Keratinocyte (primary cell): ENCODE results near the gene NT5DC4. TPM values are rescaled to one million over a fixed set of nuclear protein-coding genes. Genes with fewer than 3 reads are reported as not detected.

Experiments used
- DNase-seq: peaks from one replicate; pipeline ENCODE4 v3.0.0-alpha.2; 2011; ENCODE audit warnings: low read depth, missing footprints, low spot score
- FAIRE-seq: peaks from 2 replicates; lab custom pipeline; 2011; peaks lifted over from hg19 to GRCh38; lab: Jason Lieb, UNC
- H2AFZ ChIP-seq: 2 replicates; pipeline ENCODE4 v1.6.0; 2012; ENCODE audit warnings: low read length, control low read depth, inconsistent platforms; ENCODE audit not compliant: control insufficient read depth
- H3K27ac ChIP-seq: 2 replicates; pipeline ENCODE4 v1.5.1; 2011; ENCODE audit warnings: low read length; ENCODE audit not compliant: control insufficient read depth, insufficient read depth
- H3K27me3 ChIP-seq: 3 replicates; pipeline ENCODE4 v1.6.0; 2011; ENCODE audit warnings: low read length; ENCODE audit not compliant: control insufficient read depth, insufficient read depth; ENCODE audit errors: extremely low read depth
- H3K36me3 ChIP-seq, 2 experiments: 2 replicates in 1 of 2; 3 replicates in 1 of 2; pipeline ENCODE4 v1.5.1; 2011; ENCODE audit warnings: low read length in 2 of 2, mild to moderate bottlenecking in 1 of 2; ENCODE audit not compliant: control insufficient read depth in 2 of 2, insufficient read depth in 2 of 2; ENCODE audit errors: extremely low read depth in 1 of 2
- H3K4me1 ChIP-seq: 3 replicates; pipeline ENCODE4 v1.5.1; 2011; ENCODE audit warnings: low read length; ENCODE audit not compliant: control insufficient read depth, insufficient read depth; ENCODE audit errors: extremely low read depth
- H3K4me2 ChIP-seq: 3 replicates; pipeline ENCODE4 v1.6.0; 2011; ENCODE audit warnings: low read depth, low read length; ENCODE audit not compliant: control insufficient read depth, insufficient read depth; ENCODE audit errors: extremely low read depth
- H3K4me3 ChIP-seq, 3 experiments: fragments of 200-600 bp in 1 of 3; sonication (generic) in 1 of 3; 2 replicates in 2 of 3; 3 replicates in 1 of 3; pipeline ENCODE4 v1.5.1; 2011 to 2016; ENCODE audit warnings: low read length in 3 of 3, mild to moderate bottlenecking in 3 of 3, control low read depth in 2 of 3, inconsistent platforms in 1 of 3, low read depth in 1 of 3, mixed read lengths in 1 of 3, mixed run types in 1 of 3, moderate library complexity in 1 of 3; ENCODE audit not compliant: control insufficient read depth in 2 of 3, insufficient read depth in 2 of 3; ENCODE audit errors: extremely low read depth in 1 of 3
- H3K79me2 ChIP-seq: 2 replicates; pipeline ENCODE4 v1.6.0; 2012; ENCODE audit warnings: low read length; ENCODE audit not compliant: control insufficient read depth, insufficient read depth
- H3K9ac ChIP-seq: 3 replicates; pipeline ENCODE4 v1.6.0; 2011; ENCODE audit warnings: low read length; ENCODE audit not compliant: control insufficient read depth, insufficient read depth; ENCODE audit errors: extremely low read depth
- H3K9me1 ChIP-seq: 3 replicates; pipeline ENCODE4 v1.6.0; 2011; ENCODE audit warnings: low read length; ENCODE audit not compliant: control insufficient read depth, insufficient read depth; ENCODE audit errors: extremely low read depth
- H3K9me3 ChIP-seq: 2 replicates; pipeline ENCODE4 v1.5.1; 2012; ENCODE audit warnings: low read depth, low read length; ENCODE audit not compliant: control insufficient read depth
- H4K20me1 ChIP-seq: 3 replicates; pipeline ENCODE4 v1.6.0; 2011; ENCODE audit warnings: low read length; ENCODE audit not compliant: control insufficient read depth, insufficient read depth; ENCODE audit errors: extremely low read depth
- EZH2 ChIP-seq: IDR thresholded peaks from one replicate; pipeline ENCODE4 v1.6.1; 2012; ENCODE audit warnings: inconsistent platforms, mild to moderate bottlenecking, low read length, moderate library complexity
- dilution Hi-C: fragments of 300-500 bp; cut with MboI; formaldehyde crosslinking; loops from one replicate; pipeline ENCODE4 v1.7.0; 2020; ENCODE audit warnings: low sequenced_read_pairs; ENCODE audit not compliant: extremely low pct_ligation_motif_present
- polyA plus RNA-seq, 5 experiments: library from polyadenylated mRNA; depleted of rRNA in 3 of 5; stranded (reverse) in 3 of 5; stranded (forward) in 1 of 5; unstranded in 1 of 5; fragments of >200 nt; gene quantifications; 1 replicate in 1 of 5; 2 replicates in 3 of 5; 3 replicates in 1 of 5; pipeline versions ENCODE4 v1.2.1 to v1.2.3, GENCODE V29; 2011 to 2012; ENCODE audit warnings: missing spikeins in 2 of 5, low read depth in 1 of 5, low replicate concordance in 1 of 5
- TF ChIP-seq, protein P1 (sequence below), 3 experiments: IDR thresholded peaks in 1 of 3; conservative IDR thresholded peaks in 1 of 3; optimal IDR thresholded peaks in 1 of 3; 2 replicates in 2 of 3; 3 replicates in 1 of 3; pipeline versions ENCODE3 to v1.5.1; 2011; ENCODE audit warnings: low read length in 3 of 3, mild to moderate bottlenecking in 3 of 3, moderate library complexity in 2 of 3, control low read depth in 1 of 3, inconsistent platforms in 1 of 3; ENCODE audit not compliant: insufficient read depth in 2 of 3; ENCODE audit errors: extremely low read depth in 1 of 3

Gene NT5DC4
- polyA plus RNA-seq, 1 donor (not counting 4 experiments of a cell fraction or from before 2014, with no cell fraction given) = 1.00 TPM

DNA sequence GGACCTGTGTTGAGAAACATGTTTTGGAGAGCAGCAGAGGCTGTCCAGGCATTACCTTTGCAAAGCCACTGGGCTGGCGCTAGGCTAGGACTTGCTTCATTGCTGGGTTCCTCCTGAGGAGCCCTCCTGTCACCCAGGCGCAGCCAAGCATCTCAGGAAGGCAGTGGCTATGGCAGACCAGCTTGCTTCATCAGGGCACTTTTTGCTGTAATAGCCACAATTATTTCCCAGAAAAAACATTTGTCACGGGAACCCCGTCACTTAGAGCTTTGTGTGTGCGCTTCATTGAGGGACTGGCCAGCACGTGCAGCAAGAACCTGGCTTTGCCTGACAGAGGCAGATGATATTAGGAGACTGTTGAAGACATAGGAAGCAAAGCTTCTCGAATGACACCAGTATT, 38.7 kb upstream of the NT5DC4 start:
- TF ChIP-seq, protein P1, sequence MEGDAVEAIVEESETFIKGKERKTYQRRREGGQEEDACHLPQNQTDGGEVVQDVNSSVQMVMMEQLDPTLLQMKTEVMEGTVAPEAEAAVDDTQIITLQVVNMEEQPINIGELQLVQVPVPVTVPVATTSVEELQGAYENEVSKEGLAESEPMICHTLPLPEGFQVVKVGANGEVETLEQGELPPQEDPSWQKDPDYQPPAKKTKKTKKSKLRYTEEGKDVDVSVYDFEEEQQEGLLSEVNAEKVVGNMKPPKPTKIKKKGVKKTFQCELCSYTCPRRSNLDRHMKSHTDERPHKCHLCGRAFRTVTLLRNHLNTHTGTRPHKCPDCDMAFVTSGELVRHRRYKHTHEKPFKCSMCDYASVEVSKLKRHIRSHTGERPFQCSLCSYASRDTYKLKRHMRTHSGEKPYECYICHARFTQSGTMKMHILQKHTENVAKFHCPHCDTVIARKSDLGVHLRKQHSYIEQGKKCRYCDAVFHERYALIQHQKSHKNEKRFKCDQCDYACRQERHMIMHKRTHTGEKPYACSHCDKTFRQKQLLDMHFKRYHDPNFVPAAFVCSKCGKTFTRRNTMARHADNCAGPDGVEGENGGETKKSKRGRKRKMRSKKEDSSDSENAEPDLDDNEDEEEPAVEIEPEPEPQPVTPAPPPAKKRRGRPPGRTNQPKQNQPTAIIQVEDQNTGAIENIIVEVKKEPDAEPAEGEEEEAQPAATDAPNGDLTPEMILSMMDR (optimal IDR thresholded peaks at IDR 0.05 in 1 of 3, IDR thresholded peaks at IDR 0.05 in 1 of 3, conservative IDR thresholded peaks at IDR 0.05 in 1 of 3; ENCODE audit: extremely low read depth in 1 of 3, insufficient read depth in 2 of 3, low read length in 3 of 3) = no peak
- no peak for TF ChIP-seq EZH2
- H4K20me1 ChIP-seq = no peaks in the 10 kb centered on the region
- H3K27ac ChIP-seq = no peak overlapping the region
- H3K4me3 ChIP-seq = no peak overlapping the region
- no peak overlapping the region for H2AFZ ChIP-seq
- dilution Hi-C loops = no loop called here
- H3K27me3 ChIP-seq = no peaks in the 10 kb centered on the region
- H3K9me1 ChIP-seq = no peaks in the 10 kb centered on the region
- H3K9ac ChIP-seq = no peak overlapping the region
- H3K4me1 ChIP-seq = peaks cover 20% of the 10 kb centered on the region
- no peak overlapping the region for H3K4me2 ChIP-seq
- DNase-seq = no peak
- no peak for FAIRE-seq
- H3K36me3 ChIP-seq = no peaks in the 10 kb centered on the region
- H3K79me2 ChIP-seq = no peaks in the 10 kb centered on the region
- no peaks in the 10 kb centered on the region for H3K9me3 ChIP-seq

DNA sequence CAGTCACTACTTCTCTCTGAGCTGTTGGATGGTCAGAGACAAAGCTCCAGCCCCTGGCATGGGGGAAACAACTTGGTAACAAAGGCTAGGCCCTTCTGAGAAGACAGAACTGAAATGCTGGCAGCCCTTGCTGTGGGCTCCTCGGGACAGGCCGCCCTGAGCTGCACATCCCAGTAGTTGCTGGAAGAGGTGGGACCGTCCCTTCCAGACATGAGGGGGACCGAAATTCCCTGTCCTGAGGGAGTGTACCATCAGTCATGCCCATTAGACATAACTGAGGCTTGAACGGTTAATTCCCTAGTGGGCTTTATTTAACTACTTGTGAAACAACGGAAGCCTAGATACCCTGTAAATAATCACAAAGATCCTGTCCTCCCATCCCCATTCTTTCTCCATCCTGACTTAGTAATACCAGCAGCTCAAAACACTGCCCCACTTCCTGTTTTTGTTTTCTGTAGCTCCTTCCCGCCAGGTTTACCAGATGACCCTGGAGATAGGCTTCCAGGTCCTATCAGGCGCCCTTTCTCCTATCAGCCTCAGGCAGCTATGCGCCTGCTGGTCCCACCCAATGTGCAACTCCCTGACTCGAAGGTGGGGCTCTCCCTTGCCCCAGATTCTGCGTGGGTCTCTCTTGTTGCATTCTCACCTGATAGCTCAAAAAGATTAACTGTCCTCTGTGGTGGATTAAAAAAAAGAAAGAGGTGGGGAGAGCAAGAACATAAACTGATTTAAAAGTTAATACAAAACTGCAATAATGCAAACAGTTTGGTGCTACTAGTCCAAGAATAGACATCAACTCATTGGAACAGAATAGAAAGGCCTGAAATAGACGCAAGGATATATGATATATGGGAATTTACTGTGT, 37.0 kb upstream of the NT5DC4 start:
- H3K4me3 ChIP-seq = no peak overlapping the region
- FAIRE-seq (no peak), DNase-seq (no peak)
- H3K27me3 ChIP-seq = no peaks in the 10 kb centered on the region
- no peaks in the 10 kb centered on the region for H3K79me2 ChIP-seq
- H3K4me2 ChIP-seq = no peak overlapping the region
- dilution Hi-C loops = no loop called here
- no peak overlapping the region for H3K9ac ChIP-seq
- no peak for TF ChIP-seq EZH2
- TF ChIP-seq, protein P1 (optimal IDR thresholded peaks at IDR 0.05 in 1 of 3, IDR thresholded peaks at IDR 0.05 in 1 of 3, conservative IDR thresholded peaks at IDR 0.05 in 1 of 3; ENCODE audit: extremely low read depth in 1 of 3, insufficient read depth in 2 of 3, low read length in 3 of 3) = no peak
- no peak overlapping the region for H2AFZ ChIP-seq
- H3K4me1 ChIP-seq = peaks cover 26% of the 10 kb centered on the region
- H3K9me3 ChIP-seq = no peaks in the 10 kb centered on the region
- H3K9me1 ChIP-seq = no peaks in the 10 kb centered on the region
- no peaks in the 10 kb centered on the region for H3K36me3 ChIP-seq
- no peak overlapping the region for H3K27ac ChIP-seq
- H4K20me1 ChIP-seq = no peaks in the 10 kb centered on the region
